ENCODE data around the gene COPZ1.

COPZ1 gene

DNA sequence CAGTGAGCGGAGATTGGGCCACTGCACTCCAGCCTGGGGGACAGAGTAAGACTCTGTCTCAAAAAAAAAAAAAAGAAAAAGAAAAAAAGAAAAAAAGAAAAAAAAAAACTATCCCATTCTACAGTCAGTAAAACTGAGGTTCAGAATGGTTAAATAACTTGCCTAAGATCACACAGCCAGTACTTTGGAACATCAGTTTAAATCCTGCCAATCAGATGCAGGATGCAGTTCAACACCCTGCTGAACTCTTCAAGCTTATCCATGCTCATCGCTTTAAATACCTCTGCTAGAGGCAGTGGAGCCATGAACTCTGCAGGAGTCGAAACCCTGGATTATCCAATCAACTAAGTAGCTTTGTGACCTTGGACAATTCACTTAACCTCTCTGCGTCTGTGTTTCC, 56.2 kb downstream of the COPZ1 start:
- Histone ChIP-seq H3K36me3 (ENCODE audit: insufficient read depth, low read length) (no peaks in the 10 kb centered on the region), H3K9ac (ENCODE audit: low read depth, low read length, poor library complexity, severe bottlenecking) (no peak overlapping the region), H3K4me3 (ENCODE audit: low read length, poor library complexity, severe bottlenecking) (no peak overlapping the region), H3K79me2 (ENCODE audit: insufficient read depth, low read length) (no peaks in the 10 kb centered on the region), H3K27me3 (ENCODE audit: insufficient read depth, low read length, poor library complexity, severe bottlenecking) (no peaks in the 10 kb centered on the region), H3F3A (ENCODE audit: low read depth) (no peaks in the 10 kb centered on the region), H3K4me2 (ENCODE audit: low read depth, low read length, poor library complexity, severe bottlenecking) (no peak overlapping the region), H3K4me1 (ENCODE audit: insufficient read depth, low read length, poor library complexity, severe bottlenecking) (peaks cover 3% of the 10 kb centered on the region), H3K9me2 (replicated peaks; ENCODE audit: low read depth, low read length) (no peaks in the 10 kb centered on the region), H2AFZ (ENCODE audit: low read length) (no peak overlapping the region), H3K9me3 (ENCODE audit: insufficient read depth, low read depth, low read length) (no peaks in the 10 kb centered on the region), H4K20me1 (ENCODE audit: insufficient read depth, low read length, poor library complexity, severe bottlenecking) (no peaks in the 10 kb centered on the region)
- TF ChIP-seq, protein P1, sequence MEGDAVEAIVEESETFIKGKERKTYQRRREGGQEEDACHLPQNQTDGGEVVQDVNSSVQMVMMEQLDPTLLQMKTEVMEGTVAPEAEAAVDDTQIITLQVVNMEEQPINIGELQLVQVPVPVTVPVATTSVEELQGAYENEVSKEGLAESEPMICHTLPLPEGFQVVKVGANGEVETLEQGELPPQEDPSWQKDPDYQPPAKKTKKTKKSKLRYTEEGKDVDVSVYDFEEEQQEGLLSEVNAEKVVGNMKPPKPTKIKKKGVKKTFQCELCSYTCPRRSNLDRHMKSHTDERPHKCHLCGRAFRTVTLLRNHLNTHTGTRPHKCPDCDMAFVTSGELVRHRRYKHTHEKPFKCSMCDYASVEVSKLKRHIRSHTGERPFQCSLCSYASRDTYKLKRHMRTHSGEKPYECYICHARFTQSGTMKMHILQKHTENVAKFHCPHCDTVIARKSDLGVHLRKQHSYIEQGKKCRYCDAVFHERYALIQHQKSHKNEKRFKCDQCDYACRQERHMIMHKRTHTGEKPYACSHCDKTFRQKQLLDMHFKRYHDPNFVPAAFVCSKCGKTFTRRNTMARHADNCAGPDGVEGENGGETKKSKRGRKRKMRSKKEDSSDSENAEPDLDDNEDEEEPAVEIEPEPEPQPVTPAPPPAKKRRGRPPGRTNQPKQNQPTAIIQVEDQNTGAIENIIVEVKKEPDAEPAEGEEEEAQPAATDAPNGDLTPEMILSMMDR (conservative IDR thresholded peaks at IDR 0.05; ENCODE audit: low read length): no peak

DNA sequence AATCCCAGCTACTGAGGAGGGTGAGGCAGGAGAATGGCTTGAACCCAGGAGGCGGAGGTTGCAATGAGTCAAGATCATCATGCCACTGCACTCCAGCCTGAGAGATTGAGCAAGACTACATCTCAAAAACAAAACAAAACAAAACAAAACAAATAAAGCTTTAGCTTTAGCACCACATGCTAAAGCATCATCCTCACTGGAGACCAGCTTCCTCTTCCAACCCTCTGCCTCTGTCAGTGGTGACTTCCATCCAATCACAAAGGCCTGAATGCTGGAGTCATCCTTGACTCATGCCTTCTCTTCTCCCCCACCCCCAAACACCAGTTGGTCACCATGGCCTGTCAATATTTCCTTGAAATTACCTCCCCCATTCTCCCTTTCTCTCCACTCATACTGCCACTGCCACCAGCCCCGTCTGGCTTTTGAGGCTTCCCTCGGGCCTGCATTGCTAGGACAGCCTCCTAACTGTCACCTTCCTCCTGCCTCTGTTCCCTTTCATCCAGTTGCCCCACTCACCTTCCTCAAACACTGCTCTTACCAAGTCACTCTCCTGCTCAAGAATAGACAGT, 58.2 kb downstream of the COPZ1 start:
- no peaks in the 10 kb centered on the region for H3K9me3 ChIP-seq (ENCODE audit: insufficient read depth, low read depth, low read length)
- no peaks in the 10 kb centered on the region for H3F3A ChIP-seq (ENCODE audit: low read depth)
- peaks cover 17% of the 10 kb centered on the region for H3K4me1 ChIP-seq (ENCODE audit: insufficient read depth, low read length, poor library complexity, severe bottlenecking)
- H4K20me1 ChIP-seq (ENCODE audit: insufficient read depth, low read length, poor library complexity, severe bottlenecking): no peaks in the 10 kb centered on the region
- no peaks in the 10 kb centered on the region for H3K27me3 ChIP-seq (ENCODE audit: insufficient read depth, low read length, poor library complexity, severe bottlenecking)
- H3K36me3 ChIP-seq (ENCODE audit: insufficient read depth, low read length): no peaks in the 10 kb centered on the region
- H3K9ac ChIP-seq (ENCODE audit: low read depth, low read length, poor library complexity, severe bottlenecking): no peak overlapping the region
- H3K4me3 ChIP-seq (ENCODE audit: low read length, poor library complexity, severe bottlenecking): no peak overlapping the region
- H3K4me2 ChIP-seq (ENCODE audit: low read depth, low read length, poor library complexity, severe bottlenecking): no peak overlapping the region
- no peak overlapping the region; the same call in 1 of the 2 replicates for H2AFZ ChIP-seq (ENCODE audit: low read length)
- TF ChIP-seq, protein P1 (conservative IDR thresholded peaks at IDR 0.05; ENCODE audit: low read length): no peak
- TF ChIP-seq EZH2phosphoT487 (IDR thresholded peaks at IDR 0.05; ENCODE audit: borderline replicate concordance): no peak
- H3K9me2 ChIP-seq (replicated peaks; ENCODE audit: low read depth, low read length): no peaks in the 10 kb centered on the region
- no peaks in the 10 kb centered on the region for H3K79me2 ChIP-seq (ENCODE audit: insufficient read depth, low read length)

DNA sequence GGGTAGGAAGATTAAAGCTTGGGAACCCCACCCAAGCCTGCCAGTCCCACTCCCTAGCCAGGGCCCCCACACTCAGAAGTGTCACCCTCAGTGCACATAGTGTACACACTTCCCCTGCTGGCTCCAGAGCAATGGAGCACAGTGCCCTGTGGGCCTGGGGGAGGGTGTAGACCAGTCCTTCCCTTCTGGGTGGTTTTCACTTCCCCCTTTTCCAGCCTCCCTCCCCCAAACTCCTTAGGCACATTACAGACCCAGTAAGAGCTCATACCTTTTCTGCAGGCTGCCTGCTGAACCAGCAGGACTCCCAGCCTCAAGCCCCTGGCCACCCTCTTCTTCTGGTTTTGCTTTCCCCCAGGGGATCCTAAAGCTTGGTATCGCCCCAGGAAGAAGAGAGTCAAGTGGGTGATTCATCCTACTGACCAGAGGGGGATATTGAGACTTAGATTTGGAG, 59.7 kb downstream of the COPZ1 start, which contains the start of gene ZNF385A:
ZNF385A (minus strand) TSS at position 143 of the 451 bp plus-strand sequence. CDS start 219 bp downstream, outside the sequence.
- H3F3A ChIP-seq (ENCODE audit: low read depth): no peaks in the 10 kb centered on the region
- peaks cover 28% of the 10 kb centered on the region for H3K4me1 ChIP-seq (ENCODE audit: insufficient read depth, low read length, poor library complexity, severe bottlenecking)
- no peak within 1 kb of the TSS for H2AFZ ChIP-seq (ENCODE audit: low read length)
- no peaks in the 10 kb centered on the region for H3K9me2 ChIP-seq (replicated peaks; ENCODE audit: low read depth, low read length)
- no peak within 1 kb of the TSS for H3K4me2 ChIP-seq (ENCODE audit: low read depth, low read length, poor library complexity, severe bottlenecking)
- TF ChIP-seq, protein P1 (conservative IDR thresholded peaks at IDR 0.05; ENCODE audit: low read length): no peak
- TF ChIP-seq EZH2phosphoT487 (IDR thresholded peaks at IDR 0.05; ENCODE audit: borderline replicate concordance): no peak
- no peaks in the 10 kb centered on the region for H4K20me1 ChIP-seq (ENCODE audit: insufficient read depth, low read length, poor library complexity, severe bottlenecking)
- H3K27me3 ChIP-seq (ENCODE audit: insufficient read depth, low read length, poor library complexity, severe bottlenecking): no peaks in the 10 kb centered on the region
- H3K4me3 ChIP-seq (ENCODE audit: low read length, poor library complexity, severe bottlenecking): no peak within 1 kb of the TSS
- no peaks in the 10 kb centered on the region for H3K36me3 ChIP-seq (ENCODE audit: insufficient read depth, low read length)
- H3K79me2 ChIP-seq (ENCODE audit: insufficient read depth, low read length): no peaks in the 10 kb centered on the region
- no peaks in the 10 kb centered on the region for H3K9me3 ChIP-seq (ENCODE audit: insufficient read depth, low read depth, low read length)
- peak within 1 kb of the TSS; percentile 14 for H3K9ac ChIP-seq (ENCODE audit: low read depth, low read length, poor library complexity, severe bottlenecking)

Data from Loucy (cell line).